Measurements from ENCODE around the gene CTNNB1.

DNA sequence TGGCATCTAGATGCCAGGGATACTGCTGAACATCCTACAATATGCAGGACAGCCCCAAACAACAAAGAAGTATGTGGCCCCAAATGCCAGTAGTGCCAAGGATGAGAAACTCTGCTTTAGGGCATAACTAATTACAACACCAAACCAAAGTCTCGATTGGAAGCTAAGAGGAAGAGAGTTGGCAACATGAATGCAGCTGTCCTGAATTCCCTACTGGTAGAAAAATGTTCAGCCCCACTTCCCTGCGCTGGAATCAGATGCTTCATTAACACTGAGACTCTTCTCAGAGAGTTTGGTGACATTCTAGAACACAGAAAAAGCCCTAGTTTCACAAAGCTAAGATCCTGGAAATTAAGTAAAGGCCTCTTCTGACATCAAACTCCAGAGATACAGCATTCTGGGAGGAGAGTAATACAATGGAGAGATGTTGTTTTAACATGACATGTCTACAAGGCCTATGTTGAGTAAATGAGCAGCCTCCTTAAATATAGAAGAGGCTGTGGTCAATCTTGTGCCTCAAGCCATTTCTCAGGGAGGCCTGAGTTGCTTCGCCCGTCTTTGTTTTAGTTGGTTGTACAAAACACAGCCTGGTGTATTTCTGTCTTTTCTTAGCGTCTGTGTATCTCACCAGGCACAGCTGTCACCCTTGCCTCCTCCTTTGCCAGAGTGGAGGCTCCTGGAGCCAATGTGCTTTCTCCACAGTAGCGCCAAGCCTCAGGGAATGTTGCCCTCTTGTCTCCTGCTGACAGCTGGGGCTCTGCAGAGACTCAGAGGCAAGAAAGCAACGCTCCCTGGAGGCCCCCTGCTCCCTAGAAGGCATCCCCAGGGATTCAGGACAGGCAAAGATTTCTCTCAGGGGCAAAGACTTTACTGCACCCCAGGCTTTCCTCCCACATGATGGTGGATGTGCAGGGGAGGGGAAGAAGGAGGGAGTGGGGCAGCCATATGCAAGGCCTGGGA is 25.1 kb upstream of the CTNNB1 start:
- no peak for TF ChIP-seq EZH2 (IDR thresholded peaks at IDR 0.05; ENCODE audit: low read depth, low read length, severe bottlenecking)
- no peak for TF ChIP-seq MAFK (IDR thresholded peaks at IDR 0.05; ENCODE audit: low read depth, low read length)
- TF ChIP-seq POLR2A (IDR thresholded peaks at IDR 0.05; ENCODE audit: control extremely low read depth in 1 of 2, low read depth in 2 of 2, low read length in 2 of 2), result no peak
- TF ChIP-seq TAF1 (IDR thresholded peaks at IDR 0.05; ENCODE audit: low read depth, low read length), result no peak
- TF ChIP-seq TEAD4 (IDR thresholded peaks at IDR 0.05; ENCODE audit: low read depth, low read length), result no peak
- no peak for TF ChIP-seq GTF2F1 (IDR thresholded peaks at IDR 0.05; ENCODE audit: borderline replicate concordance, low read depth, low read length)

Measured in H1 (cell line).